Cerebellar nuclear complex (tissue), 1 donor: ENCODE results near the gene MAP3K6.

Experiments used
- DNase-seq, 2 experiments: peaks; one replicate each; lab custom pipeline; 2025; lab: John Stamatoyannopoulos, UW

MAP3K6 gene

GRCh38 chr1:27357281-27358037, 9.3 kb downstream of the MAP3K6 start:
- peak in 1 of 2 experiments; percentile 23 for DNase-seq

- DNase-seq = no peak
Measured at GRCh38 chr1:27356619-27357280, 10.0 kb downstream of the MAP3K6 start.

GRCh38 chr1:27356277-27356618, 10.5 kb downstream of the MAP3K6 start:
- DNase-seq = no peak

- DNase-seq = no peak
Measured at GRCh38 chr1:27355683-27356082, 11.1 kb downstream of the MAP3K6 start.

- DNase-seq = no peak
Measured at GRCh38 chr1:27353629-27354028, 13.1 kb downstream of the MAP3K6 start.

- no peak for DNase-seq
Measured at GRCh38 chr1:27353166-27353565, 13.6 kb downstream of the MAP3K6 start.

GRCh38 chr1:27351541-27352107, 15.1 kb downstream of the MAP3K6 start:
- DNase-seq = no peak

GRCh38 chr1:27350663-27351540, 15.9 kb downstream of the MAP3K6 start:
- no peak for DNase-seq

GRCh38 chr1:27349784-27350662, 16.7 kb downstream of the MAP3K6 start:
- no peak for DNase-seq

GRCh38 chr1:27348861-27349783, 17.6 kb downstream of the MAP3K6 start:
- peak in 1 of 2 experiments; percentile 20 for DNase-seq

GRCh38 chr1:27346991-27347624, 19.7 kb downstream of the MAP3K6 start:
- DNase-seq = no peak

GRCh38 chr1:27346357-27346756, 20.4 kb downstream of the MAP3K6 start:
- no peak for DNase-seq

- DNase-seq = no peak
Measured at GRCh38 chr1:27345272-27345671, 21.5 kb downstream of the MAP3K6 start.

GRCh38 chr1:27343639-27344025, 23.1 kb downstream of the MAP3K6 start:
- no peak for DNase-seq

GRCh38 chr1:27342778-27343638, 23.8 kb downstream of the MAP3K6 start:
- peak in 1 of 2 experiments; percentile 43 for DNase-seq

GRCh38 chr1:27342391-27342777, 24.4 kb downstream of the MAP3K6 start:
- no peak for DNase-seq

GRCh38 chr1:27341525-27342252, 25.1 kb downstream of the MAP3K6 start, which contains the start of gene SYTL1:
Gene SYTL1, plus strand, starts transcription at chr1:27342022. Its CDS starts 3,313 bp downstream, at chr1:27345335.
- DNase-seq = peak in 1 of 2 experiments; percentile 50

- no peak for DNase-seq
Measured at GRCh38 chr1:27339213-27339612, 27.5 kb downstream of the MAP3K6 start.
